ENCODE results near the gene WNT3.
"Not testable (repeated sequence)": the region's sequence is repeated elsewhere in the genome, so short reads cannot be mapped to it uniquely, and the experiment has no call there.

The WNT3 gene

GRCh38 chr17:46812624-46813318 is 5.7 kb downstream of the WNT3 start:
- no peak for DNase-seq (ENCODE audit: low read depth)

GRCh38 chr17:46811978-46812583 is 6.4 kb downstream of the WNT3 start:
- DNase-seq (ENCODE audit: low read depth), result peak; percentile 52

- no peak for DNase-seq (ENCODE audit: low read depth)
Measured at GRCh38 chr17:46810837-46811236, 7.7 kb downstream of the WNT3 start.

GRCh38 chr17:46809110-46809571 is 9.4 kb downstream of the WNT3 start:
- no peak for DNase-seq (ENCODE audit: low read depth)

- DNase-seq (ENCODE audit: low read depth), result no peak
Measured at GRCh38 chr17:46805771-46806170, 12.7 kb downstream of the WNT3 start.

- no peak for DNase-seq (ENCODE audit: low read depth)
Measured at GRCh38 chr17:46803544-46803943, 14.9 kb downstream of the WNT3 start.

- no peak for DNase-seq (ENCODE audit: low read depth)
Measured at GRCh38 chr17:46802800-46803199, 15.7 kb downstream of the WNT3 start.

GRCh38 chr17:46800573-46800972 is 17.9 kb downstream of the WNT3 start:
- DNase-seq (ENCODE audit: low read depth), result no peak

- no peak for DNase-seq (ENCODE audit: low read depth)
Measured at GRCh38 chr17:46796956-46797530, 21.4 kb downstream of the WNT3 start.

- no peak for DNase-seq (ENCODE audit: low read depth)
Measured at GRCh38 chr17:46796524-46796923, 22.0 kb downstream of the WNT3 start.

GRCh38 chr17:46796084-46796483 is 22.4 kb downstream of the WNT3 start:
- no peak for DNase-seq (ENCODE audit: low read depth)

- DNase-seq (ENCODE audit: low read depth), result no peak
Measured at GRCh38 chr17:46795379-46795952, 23.0 kb downstream of the WNT3 start.

GRCh38 chr17:46794318-46794717 is 24.2 kb downstream of the WNT3 start:
- DNase-seq (ENCODE audit: low read depth), result no peak

- no peak for DNase-seq (ENCODE audit: low read depth)
Measured at GRCh38 chr17:46793541-46793940, 25.0 kb downstream of the WNT3 start.

- not testable (repeated sequence) for DNase-seq (ENCODE audit: low read depth)
Measured at GRCh38 chr17:46793023-46793422, 25.5 kb downstream of the WNT3 start.

- DNase-seq (ENCODE audit: low read depth), result no peak
Measured at GRCh38 chr17:46792071-46792470, 26.4 kb downstream of the WNT3 start.

- DNase-seq (ENCODE audit: low read depth), result no peak
Measured at GRCh38 chr17:46791531-46791930, 27.0 kb downstream of the WNT3 start.

- no peak for DNase-seq (ENCODE audit: low read depth)
Measured at GRCh38 chr17:46790216-46790615, 28.3 kb downstream of the WNT3 start.

- DNase-seq (ENCODE audit: low read depth), result no peak
Measured at GRCh38 chr17:46789610-46790009, 28.9 kb downstream of the WNT3 start.

- DNase-seq (ENCODE audit: low read depth), result no peak
Measured at GRCh38 chr17:46788796-46789195, 29.7 kb downstream of the WNT3 start.

- DNase-seq (ENCODE audit: low read depth), result no peak
Measured at GRCh38 chr17:46788300-46788699, 30.2 kb downstream of the WNT3 start.

GRCh38 chr17:46787478-46787877 is 31.0 kb downstream of the WNT3 start:
- DNase-seq (ENCODE audit: low read depth), result no peak

- DNase-seq (ENCODE audit: low read depth), result no peak
Measured at GRCh38 chr17:46785696-46786095, 32.8 kb downstream of the WNT3 start.
